Measurements from ENCODE around the gene CTNNA3.

CTNNA3 gene

GRCh38 chr10:67075491-67075971, 620.5 kb downstream of the CTNNA3 start:
- in situ Hi-C loops (cut with MboI; ENCODE audit: low pct_unique_long_range_greater_than_20kb, low sequenced_read_pairs, unreplicated experiment) = no loop called here
- no peak for TF ChIP-seq CTCF (IDR thresholded peaks at IDR 0.05; ENCODE audit: extremely low read depth, insufficient read depth, missing control alignments)
- no peak for DNase-seq (ENCODE audit: low spot score)

GRCh38 chr10:67072654-67073053, 623.3 kb downstream of the CTNNA3 start:
- no peak for TF ChIP-seq CTCF (IDR thresholded peaks at IDR 0.05; ENCODE audit: extremely low read depth, insufficient read depth, missing control alignments)
- in situ Hi-C loops (cut with MboI; ENCODE audit: low pct_unique_long_range_greater_than_20kb, low sequenced_read_pairs, unreplicated experiment) = no loop called here
- DNase-seq (ENCODE audit: low spot score) = no peak

- no peak for DNase-seq (ENCODE audit: low spot score)
- TF ChIP-seq CTCF (IDR thresholded peaks at IDR 0.05; ENCODE audit: extremely low read depth, insufficient read depth, missing control alignments) = no peak
- in situ Hi-C loops (cut with MboI; ENCODE audit: low pct_unique_long_range_greater_than_20kb, low sequenced_read_pairs, unreplicated experiment) = no loop called here
These were observed 645.6 kb downstream of the CTNNA3 start for GRCh38 chr10:67050415-67050814.

- in situ Hi-C loops (cut with MboI; ENCODE audit: low pct_unique_long_range_greater_than_20kb, low sequenced_read_pairs, unreplicated experiment) = no loop called here
- no peak for DNase-seq (ENCODE audit: low spot score)
- TF ChIP-seq CTCF (IDR thresholded peaks at IDR 0.05; ENCODE audit: extremely low read depth, insufficient read depth, missing control alignments) = no peak
These were observed 646.0 kb downstream of the CTNNA3 start for GRCh38 chr10:67049988-67050387.

GRCh38 chr10:67046507-67046906, 649.5 kb downstream of the CTNNA3 start:
- TF ChIP-seq CTCF (IDR thresholded peaks at IDR 0.05; ENCODE audit: extremely low read depth, insufficient read depth, missing control alignments) = no peak
- DNase-seq (ENCODE audit: low spot score) = no peak
- in situ Hi-C loops (cut with MboI; ENCODE audit: low pct_unique_long_range_greater_than_20kb, low sequenced_read_pairs, unreplicated experiment) = no loop called here

- no peak for DNase-seq (ENCODE audit: low spot score)
These were observed 650.6 kb downstream of the CTNNA3 start for GRCh38 chr10:67045404-67045803.

More at GRCh38 chr10:67045404-67045803, 650.6 kb downstream of the CTNNA3 start:
- TF ChIP-seq CTCF (IDR thresholded peaks at IDR 0.05; ENCODE audit: extremely low read depth, insufficient read depth, missing control alignments) = no peak
- in situ Hi-C loops (cut with MboI; ENCODE audit: low pct_unique_long_range_greater_than_20kb, low sequenced_read_pairs, unreplicated experiment) = no loop called here
